GM20000 (cell line): ENCODE measurements around the gene RPS6KL1.

Experiments used
- DNase-seq: peaks from one replicate; pipeline ENCODE4 v3.0.0; 2012; ENCODE audit warnings: low spot score
- CTCF ChIP-seq: IDR thresholded peaks from 2 replicates; pipeline ENCODE4 v1.5.1; 2012; ENCODE audit warnings: mild to moderate bottlenecking, control low read depth; ENCODE audit errors: extremely low read depth, missing control alignments

The RPS6KL1 gene

GRCh38 chr14:74855945-74856344, 67.1 kb downstream of the RPS6KL1 start:
- no peak for DNase-seq
- TF ChIP-seq CTCF: no peak

GRCh38 chr14:74855021-74855420, 68.0 kb downstream of the RPS6KL1 start:
- TF ChIP-seq CTCF: no peak
- DNase-seq: no peak
